IPS-11a (cell line): Measurements from ENCODE around the gene SERPINI2.

Experiments
- H3K4me3 ChIP-seq: one replicate; pipeline ENCODE4 v1.5.1; 2013; ENCODE audit warnings: low read depth, low read length, control low read depth

SERPINI2 gene, protein sequence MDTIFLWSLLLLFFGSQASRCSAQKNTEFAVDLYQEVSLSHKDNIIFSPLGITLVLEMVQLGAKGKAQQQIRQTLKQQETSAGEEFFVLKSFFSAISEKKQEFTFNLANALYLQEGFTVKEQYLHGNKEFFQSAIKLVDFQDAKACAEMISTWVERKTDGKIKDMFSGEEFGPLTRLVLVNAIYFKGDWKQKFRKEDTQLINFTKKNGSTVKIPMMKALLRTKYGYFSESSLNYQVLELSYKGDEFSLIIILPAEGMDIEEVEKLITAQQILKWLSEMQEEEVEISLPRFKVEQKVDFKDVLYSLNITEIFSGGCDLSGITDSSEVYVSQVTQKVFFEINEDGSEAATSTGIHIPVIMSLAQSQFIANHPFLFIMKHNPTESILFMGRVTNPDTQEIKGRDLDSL

DNA sequence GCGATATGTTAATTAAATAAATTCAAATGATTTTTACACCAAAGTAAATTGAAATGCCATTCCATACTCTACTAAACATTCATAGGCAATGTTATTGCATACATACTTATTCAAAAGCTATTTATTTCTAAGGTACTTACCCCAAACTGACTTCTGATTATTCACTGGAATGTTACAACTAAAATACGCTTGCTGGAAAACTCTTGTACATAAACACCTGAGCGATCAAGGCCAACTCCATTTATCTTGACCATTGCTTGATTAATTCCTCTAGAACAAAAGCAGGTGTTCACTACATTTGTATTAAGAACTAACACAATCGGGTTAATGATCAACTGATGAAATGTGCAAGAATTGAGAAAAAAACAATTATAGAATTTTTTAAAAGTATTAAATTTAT, at the start of gene SERPINI2:
Gene SERPINI2, minus strand, starts transcription at position 180 of the 400 bp plus-strand sequence. CDS start 2,208 bp downstream, outside the sequence.
- no peak within 1 kb of the TSS for H3K4me3 ChIP-seq

- no peak overlapping the region for H3K4me3 ChIP-seq
These were observed 47.1 kb upstream of the SERPINI2 start for GRCh38 chr3:167521006-167521355.

GRCh38 chr3:167520266-167521005, 46.6 kb upstream of the SERPINI2 start:
- H3K4me3 ChIP-seq: no peak overlapping the region

GRCh38 chr3:167507954-167508353, 34.1 kb upstream of the SERPINI2 start:
- H3K4me3 ChIP-seq: no peak overlapping the region

GRCh38 chr3:167502401-167502800, 28.6 kb upstream of the SERPINI2 start:
- no peak overlapping the region for H3K4me3 ChIP-seq

- H3K4me3 ChIP-seq: no peak overlapping the region
These were observed 28.1 kb upstream of the SERPINI2 start for GRCh38 chr3:167501941-167502340.

GRCh38 chr3:167497903-167498302, 24.1 kb upstream of the SERPINI2 start:
- no peak overlapping the region for H3K4me3 ChIP-seq

- no peak overlapping the region for H3K4me3 ChIP-seq
These were observed 19.4 kb upstream of the SERPINI2 start for GRCh38 chr3:167493244-167493643.

GRCh38 chr3:167491621-167492020, 17.8 kb upstream of the SERPINI2 start:
- H3K4me3 ChIP-seq: no peak overlapping the region

DNA sequence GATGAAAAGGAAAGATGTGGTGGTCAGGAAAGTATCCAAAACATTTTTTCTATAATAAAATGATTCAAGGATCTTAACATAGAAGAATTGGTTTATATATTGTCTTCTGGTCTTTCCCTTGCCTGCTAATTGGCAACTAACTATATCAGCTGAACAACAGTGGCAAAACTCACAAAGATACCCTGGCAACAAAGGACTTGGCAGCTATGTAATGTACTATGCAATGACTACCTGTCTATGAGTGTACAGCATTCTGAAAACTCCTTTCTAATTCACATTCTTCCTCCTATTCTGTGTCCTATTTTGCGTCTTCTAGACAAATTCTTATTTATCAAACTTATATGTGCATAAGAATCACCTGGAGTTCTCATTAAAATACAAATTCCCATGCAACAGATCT, 15.7 kb upstream of the SERPINI2 start:
- H3K4me3 ChIP-seq: no peak overlapping the region

DNA sequence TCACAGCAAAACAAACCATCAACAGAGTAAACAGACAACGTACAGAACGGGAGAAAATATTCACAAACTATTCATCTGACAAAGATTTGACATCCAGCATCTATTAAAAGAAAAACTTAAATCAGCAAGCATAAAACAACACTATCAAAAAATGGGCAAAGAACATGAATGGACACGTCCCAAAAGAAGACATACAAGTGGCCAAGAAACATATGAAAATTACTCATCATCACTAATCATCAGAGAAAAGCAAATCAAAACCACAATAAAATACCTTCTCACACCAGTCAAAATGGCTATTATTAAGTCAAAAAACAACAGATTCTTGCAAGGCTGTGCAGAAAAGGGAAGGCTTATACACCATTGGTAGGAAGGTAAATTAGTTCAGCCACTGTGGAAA, 13.7 kb upstream of the SERPINI2 start:
- no peak overlapping the region for H3K4me3 ChIP-seq

DNA sequence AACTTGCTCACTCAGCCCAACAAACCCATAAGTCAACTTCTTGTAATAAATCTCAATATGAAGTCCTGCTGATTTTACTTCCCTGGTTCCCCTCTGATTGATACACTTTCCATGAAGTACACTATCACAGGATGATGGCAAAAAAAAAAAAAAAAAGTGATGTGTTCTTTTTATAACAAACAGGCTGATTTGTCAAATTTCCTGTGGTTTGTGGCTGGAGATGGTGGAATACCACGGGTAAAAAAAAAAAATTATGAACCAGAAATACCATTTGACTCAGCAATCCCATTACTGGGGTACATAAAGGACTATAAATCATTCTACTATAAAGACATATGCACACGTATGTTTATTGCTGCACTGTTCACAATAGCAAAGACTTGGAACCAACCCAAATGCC, 10.7 kb upstream of the SERPINI2 start:
- H3K4me3 ChIP-seq: no peak overlapping the region

- H3K4me3 ChIP-seq: no peak overlapping the region
These were observed 10.1 kb upstream of the SERPINI2 start for GRCh38 chr3:167483708-167484475.

DNA sequence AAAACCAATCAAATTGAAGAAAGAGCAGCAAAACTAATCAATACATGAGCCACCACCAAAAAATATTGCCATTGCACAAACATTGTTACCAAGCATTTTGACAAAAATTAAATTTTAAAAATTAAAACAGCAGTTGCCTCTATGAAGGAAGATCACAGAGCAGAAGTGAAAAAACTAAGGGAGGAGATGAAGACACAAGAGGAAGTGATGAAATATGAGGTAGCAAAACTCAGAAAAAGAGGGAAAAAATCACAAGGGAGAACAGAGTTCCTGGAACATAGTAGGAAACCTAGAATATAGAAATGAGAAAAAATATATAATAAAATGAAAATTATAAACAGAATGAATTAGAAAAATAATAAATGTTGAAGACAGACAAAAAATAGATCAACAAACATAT, 7.3 kb upstream of the SERPINI2 start:
- H3K4me3 ChIP-seq: no peak overlapping the region

- H3K4me3 ChIP-seq: no peak overlapping the region
These were observed 6.9 kb upstream of the SERPINI2 start for GRCh38 chr3:167480748-167481147.

GRCh38 chr3:167469381-167469780, 4.5 kb downstream of the SERPINI2 start:
- no peak overlapping the region for H3K4me3 ChIP-seq

DNA sequence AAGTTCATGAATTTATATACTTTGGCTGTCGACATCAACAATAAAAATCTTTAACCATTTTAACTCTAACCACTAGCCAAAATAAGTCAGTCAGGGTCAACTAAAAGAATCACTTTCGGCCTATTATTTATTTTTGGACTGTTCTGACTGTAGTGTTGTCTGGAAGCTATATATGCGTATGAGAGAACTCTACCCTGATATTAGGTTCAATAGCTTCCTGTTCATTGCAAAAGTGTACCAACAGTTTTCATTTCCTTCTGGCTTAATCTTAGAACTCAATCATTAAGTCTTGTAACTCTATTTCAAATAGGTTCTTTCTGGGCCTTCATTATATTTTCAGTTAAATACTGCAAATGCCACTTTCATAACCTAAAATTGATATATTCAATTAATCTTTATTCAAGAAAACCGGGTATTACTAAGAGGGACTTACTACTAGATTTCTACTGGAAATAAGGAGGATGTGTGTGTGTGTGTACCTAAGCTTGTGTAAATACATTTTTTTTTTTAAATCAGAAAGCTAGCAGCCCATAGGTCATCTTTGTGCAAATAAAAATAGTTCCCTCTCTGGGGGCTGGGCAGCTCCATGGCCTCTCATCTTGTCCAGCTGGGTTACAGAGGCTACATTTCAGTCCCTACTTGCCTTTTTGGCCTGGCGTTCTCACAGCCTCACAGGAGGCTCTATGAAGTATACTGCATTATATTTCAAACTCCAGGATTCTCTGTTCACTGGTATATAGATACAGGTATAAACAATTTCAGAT, 5.8 kb downstream of the SERPINI2 start:
- no peak overlapping the region for H3K4me3 ChIP-seq

- H3K4me3 ChIP-seq: no peak overlapping the region
These were observed 6.9 kb downstream of the SERPINI2 start for GRCh38 chr3:167466966-167467365.

GRCh38 chr3:167456157-167456799, 17.6 kb downstream of the SERPINI2 start:
- no peak overlapping the region for H3K4me3 ChIP-seq

DNA sequence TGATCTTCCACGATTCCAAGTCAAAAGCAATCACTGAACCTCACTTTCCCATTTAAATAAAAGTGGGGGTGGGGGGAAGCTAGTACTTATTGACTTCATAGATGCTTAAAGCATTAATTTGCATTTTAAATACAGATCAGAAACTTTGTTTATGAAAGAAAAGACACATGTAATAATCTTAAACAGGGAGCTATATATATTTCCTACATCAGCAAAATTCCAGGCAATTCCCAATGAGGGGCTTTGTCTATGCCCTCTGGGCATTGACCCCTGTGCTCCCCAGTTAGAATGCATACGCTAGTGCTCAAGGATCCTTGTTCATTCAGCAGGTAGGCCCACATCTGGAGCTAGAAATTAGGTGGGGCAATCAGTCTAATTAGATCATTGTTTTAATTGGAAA, 20.0 kb downstream of the SERPINI2 start:
- H3K4me3 ChIP-seq: no peak overlapping the region
